H4 (cell line): Measurements from ENCODE around the gene HPCAL1. TPM values are rescaled to one million over a fixed set of nuclear protein-coding genes. Genes with fewer than 3 reads are reported as not detected.
A peak's percentile ranks its signal among the peaks of the same experiment; 100 is the strongest.
"Not testable (repeated sequence)": the region's sequence is repeated elsewhere in the genome, so short reads cannot be mapped to it uniquely, and the experiment has no call there.

ENCODE experiments used
- DNase-seq: peaks from one replicate; pipeline ENCODE4 v3.0.0-alpha.2; 2015; ENCODE audit warnings: low spot score
- total RNA-seq: library from RNA; depleted of rRNA; stranded (reverse); fragments of >200 nt; shearing (Covaris generic); gene quantifications from 2 replicates; pipeline ENCODE4 v1.2.3, GENCODE V29; 2014

Gene HPCAL1
- total RNA-seq, 1 experiment from 2014 or later: 50.8 TPM

- DNase-seq: no peak
These were observed 135.1 kb downstream of the HPCAL1 start for GRCh38 chr2:10437806-10438205.

- DNase-seq: no peak
These were observed 136.0 kb downstream of the HPCAL1 start for GRCh38 chr2:10438688-10439087.

GRCh38 chr2:10439185-10439879 lies 136.6 kb downstream of the HPCAL1 start:
- no peak for DNase-seq

GRCh38 chr2:10439971-10440370 lies 137.3 kb downstream of the HPCAL1 start:
- DNase-seq: no peak

- no peak for DNase-seq
These were observed 138.0 kb downstream of the HPCAL1 start for GRCh38 chr2:10440736-10441135.

- DNase-seq: no peak
These were observed 139.2 kb downstream of the HPCAL1 start for GRCh38 chr2:10441948-10442347.

- not testable (repeated sequence) for DNase-seq
These were observed 139.9 kb downstream of the HPCAL1 start for GRCh38 chr2:10442469-10443126.

GRCh38 chr2:10444463-10444862 lies 141.8 kb downstream of the HPCAL1 start:
- DNase-seq: no peak

GRCh38 chr2:10446631-10447030 lies 143.9 kb downstream of the HPCAL1 start:
- DNase-seq: no peak

- DNase-seq: no peak
These were observed 144.7 kb downstream of the HPCAL1 start for GRCh38 chr2:10447300-10447894.

GRCh38 chr2:10447895-10448575 lies 145.3 kb downstream of the HPCAL1 start, which contains the start of gene ODC1:
Gene ODC1 (minus strand): TSS chr2:10448327. CDS start chr2:10445032, 3,295 bp downstream.
- peak; percentile 79 for DNase-seq

GRCh38 chr2:10448576-10449485 lies 146.1 kb downstream of the HPCAL1 start:
- DNase-seq: peak; percentile 62

GRCh38 chr2:10449486-10449831 lies 146.8 kb downstream of the HPCAL1 start:
- no peak for DNase-seq

- no peak for DNase-seq
These were observed 147.4 kb downstream of the HPCAL1 start for GRCh38 chr2:10449838-10450691.

- no peak for DNase-seq
These were observed 149.1 kb downstream of the HPCAL1 start for GRCh38 chr2:10451819-10452218.

- peak; percentile 88 for DNase-seq
These were observed 149.6 kb downstream of the HPCAL1 start for GRCh38 chr2:10452312-10452711.

- DNase-seq: no peak
These were observed 150.5 kb downstream of the HPCAL1 start for GRCh38 chr2:10452956-10453904.

GRCh38 chr2:10453905-10454298 lies 151.2 kb downstream of the HPCAL1 start:
- no peak for DNase-seq

GRCh38 chr2:10454505-10454904 lies 151.8 kb downstream of the HPCAL1 start:
- DNase-seq: peak; percentile 40
